H9 (cell line): ENCODE results near the gene FAF1. TPM values are rescaled to one million over a fixed set of nuclear protein-coding genes. Genes with fewer than 3 reads are reported as not detected.

ENCODE experiments used
- DNase-seq: peaks from one replicate; pipeline ENCODE4 v3.0.0-alpha.2; 2017
- H2AFZ ChIP-seq: one replicate; pipeline ENCODE4 v1.6.1; 2013; ENCODE audit warnings: mild to moderate bottlenecking, low read length, control low read depth, moderate library complexity
- H2AK5ac ChIP-seq: 2 replicates; pipeline ENCODE4 v1.6.1; 2013; ENCODE audit warnings: low read length, control low read depth, mixed read lengths; ENCODE audit not compliant: insufficient read length
- H2BK120ac ChIP-seq: one replicate; pipeline ENCODE4 v1.6.1; 2013; ENCODE audit warnings: low read depth, mild to moderate bottlenecking, low read length, control low read depth, inconsistent platforms; ENCODE audit not compliant: poor library complexity, severe bottlenecking
- H2BK12ac ChIP-seq: 2 replicates; pipeline ENCODE4 v1.6.1; 2013; ENCODE audit warnings: low read length, control low read depth, mixed read lengths, low read depth; ENCODE audit not compliant: insufficient read length
- H2BK15ac ChIP-seq: 2 replicates; pipeline ENCODE4 v1.6.1; 2013; ENCODE audit warnings: low read depth, low read length, control low read depth
- H2BK20ac ChIP-seq: one replicate; pipeline ENCODE4 v1.6.1; 2013; ENCODE audit warnings: low read depth, mild to moderate bottlenecking, low read length, control low read depth, inconsistent platforms; ENCODE audit not compliant: poor library complexity, severe bottlenecking
- H2BK5ac ChIP-seq: 2 replicates; pipeline ENCODE4 v1.6.1; 2013; ENCODE audit warnings: low read length, control low read depth, mixed read lengths; ENCODE audit not compliant: insufficient read length
- H3K14ac ChIP-seq: 2 replicates; pipeline ENCODE4 v1.6.1; 2013; ENCODE audit warnings: low read length, control low read depth; ENCODE audit not compliant: insufficient read depth
- H3K18ac ChIP-seq: 2 replicates; pipeline ENCODE4 v1.6.1; 2013; ENCODE audit warnings: low read depth, mild to moderate bottlenecking, mixed read lengths, low read length, control low read depth; ENCODE audit not compliant: insufficient read length
- H3K23ac ChIP-seq: 2 replicates; pipeline ENCODE4 v1.6.1; 2013; ENCODE audit warnings: low read length, control low read depth, mixed read lengths, low read depth; ENCODE audit not compliant: insufficient read length
- H3K23me2 ChIP-seq: 2 replicates; pipeline ENCODE4 v1.6.1; 2013; ENCODE audit warnings: low read depth, mild to moderate bottlenecking, mixed read lengths, low read length, control low read depth; ENCODE audit not compliant: insufficient read length, poor library complexity, severe bottlenecking
- H3K27ac ChIP-seq: 2 replicates; pipeline ENCODE4 v1.5.1; 2013; ENCODE audit warnings: low read length, control low read depth, mixed read lengths, low read depth; ENCODE audit not compliant: insufficient read length
- H3K27me3 ChIP-seq: 2 replicates; pipeline ENCODE4 v1.6.1; 2013; ENCODE audit warnings: low read length, control low read depth, inconsistent platforms; ENCODE audit not compliant: insufficient read depth
- H3K4ac ChIP-seq: 2 replicates; pipeline ENCODE4 v1.6.1; 2013; ENCODE audit warnings: low read depth, mild to moderate bottlenecking, control low read depth, inconsistent platforms, low read length, moderate library complexity
- H3K4me1 ChIP-seq: 2 replicates; pipeline ENCODE4 v1.6.1; 2013; ENCODE audit warnings: low read length, control low read depth, inconsistent platforms; ENCODE audit not compliant: insufficient read depth
- H3K4me2 ChIP-seq: 2 replicates; pipeline ENCODE4 v1.6.1; 2013; ENCODE audit warnings: low read length, control low read depth, mixed read lengths; ENCODE audit not compliant: insufficient read length, insufficient read depth
- H3K56ac ChIP-seq: 2 replicates; pipeline ENCODE4 v1.6.1; 2013; ENCODE audit warnings: low read depth, mild to moderate bottlenecking, mixed read lengths, low read length, control low read depth; ENCODE audit not compliant: insufficient read length
- H3K79me1 ChIP-seq: 2 replicates; pipeline ENCODE4 v1.6.1; 2013; ENCODE audit warnings: low read depth, mild to moderate bottlenecking, moderate library complexity, low read length, control low read depth, inconsistent platforms; ENCODE audit not compliant: insufficient read depth, poor library complexity, severe bottlenecking
- H3K79me2 ChIP-seq: 2 replicates; pipeline ENCODE4 v1.6.1; 2013; ENCODE audit warnings: low read length, control low read depth, inconsistent platforms; ENCODE audit not compliant: insufficient read depth
- H3K9ac ChIP-seq: 2 replicates; pipeline ENCODE4 v1.6.1; 2013; ENCODE audit warnings: low read length, control low read depth, mixed read lengths; ENCODE audit not compliant: insufficient read length; ENCODE audit errors: extremely low read depth
- H3K9me3 ChIP-seq: one replicate; pipeline ENCODE4 v1.6.1; 2013; ENCODE audit warnings: low read depth, low read length, inconsistent platforms; ENCODE audit not compliant: control insufficient read depth
- H3T11ph ChIP-seq: one replicate; pipeline ENCODE4 v1.6.1; 2013; ENCODE audit warnings: mild to moderate bottlenecking, low read length, control low read depth, inconsistent platforms
- H4K20me1 ChIP-seq: one replicate; pipeline ENCODE4 v1.6.1; 2013; ENCODE audit not compliant: control insufficient read depth, insufficient read length, insufficient read depth
- H4K5ac ChIP-seq: 2 replicates; pipeline ENCODE4 v1.6.1; 2013; ENCODE audit warnings: low read depth, mild to moderate bottlenecking, mixed read lengths, low read length, control low read depth; ENCODE audit not compliant: insufficient read length
- H4K8ac ChIP-seq: replicated peaks from 2 replicates; pipeline ENCODE4 v1.6.1; 2013; ENCODE audit warnings: low read length, control low read depth, mixed read lengths, low read depth; ENCODE audit not compliant: insufficient read length
- H4K91ac ChIP-seq: 2 replicates; pipeline ENCODE4 v1.6.1; 2013; ENCODE audit warnings: low read depth, mild to moderate bottlenecking, moderate library complexity, mixed read lengths, low read length, control low read depth; ENCODE audit not compliant: insufficient read length
- H3K27ac Mint-ChIP-seq, 3 experiments: 2 replicates in 2 of 3; 3 replicates in 1 of 3; pipeline ENCODE4 v1.8.0; 2020 to 2021; ENCODE audit warnings: mixed read lengths in 3 of 3, mild to moderate bottlenecking in 1 of 3, moderate library complexity in 1 of 3
- H3K27me3 Mint-ChIP-seq: 2 replicates; pipeline ENCODE4 v1.8.0; 2021; ENCODE audit warnings: low read depth, mild to moderate bottlenecking, moderate library complexity, mixed read lengths
- H3K36me3 Mint-ChIP-seq, 3 experiments: 2 replicates in 2 of 3; 3 replicates in 1 of 3; pipeline ENCODE4 v1.8.0; 2020 to 2021; ENCODE audit warnings: low read depth in 3 of 3, mixed read lengths in 3 of 3; ENCODE audit not compliant: insufficient read depth in 1 of 3
- H3K4me1 Mint-ChIP-seq, 2 experiments: 2 replicates each; pipeline ENCODE4 v1.8.0; 2020; ENCODE audit warnings: mixed read lengths in 2 of 2
- H3K4me3 Mint-ChIP-seq, 2 experiments: 2 replicates in 1 of 2; 3 replicates in 1 of 2; pipeline ENCODE4 v1.8.0; 2020 to 2021; ENCODE audit warnings: mild to moderate bottlenecking in 2 of 2, mixed read lengths in 2 of 2, moderate library complexity in 1 of 2
- H3K9me3 Mint-ChIP-seq, 2 experiments: 2 replicates in 1 of 2; 3 replicates in 1 of 2; pipeline ENCODE4 v1.8.0; 2020; ENCODE audit warnings: mild to moderate bottlenecking in 2 of 2, mixed read lengths in 2 of 2, moderate library complexity in 1 of 2
- CTCF ChIP-seq: fragments of 200-600 bp; sonication (generic); conservative IDR thresholded peaks from 3 replicates; pipeline ENCODE4 v1.8.0; 2021; ENCODE audit warnings: antibody characterized with exemption, mild to moderate bottlenecking
- WGBS: extraction: QIAGEN DNeasy Blood & Tissue Kit; methylation state at CpG from one replicate; pipeline ENCODE4 v1.1.7; 2013; ENCODE audit warnings: missing lambda C conversion rate, low lambda C conversion rate, mixed read lengths; ENCODE audit not compliant: insufficient read length; ENCODE audit errors: extremely low coverage; 5-methylcytosine and 5-hydroxymethylcytosine counted together
- total RNA-seq: library from RNA; stranded (reverse); gene quantifications from 2 replicates; pipeline ENCODE4 v1.2.1, GENCODE V29; 2021

FAF1 gene
- total RNA-seq, 1 experiment from 2014 or later, result 60.8 TPM

- H3K4ac ChIP-seq, result no peak overlapping the region
- H3K9me3 Mint-ChIP-seq, result peaks cover 5% of the 10 kb centered on the region in 2 experiments; a peak in 4 of 5 replicates
- H3K23me2 ChIP-seq, result peaks cover 12% of the 10 kb centered on the region
- H3K27ac Mint-ChIP-seq, result no peak overlapping the region
- DNase-seq, result peak; percentile 41
- peaks cover 94% of the 10 kb centered on the region for H3K27me3 Mint-ChIP-seq
- H3K18ac ChIP-seq, result no peak overlapping the region
- no peak overlapping the region for H2BK120ac ChIP-seq
- no peak overlapping the region for H3K23ac ChIP-seq
- no CpG with 5 or more reads among the region's 56 CpGs for WGBS
- peaks cover 76% of the 10 kb centered on the region for H3K27me3 ChIP-seq
- no peak overlapping the region for H3K14ac ChIP-seq
- peak; percentile 46 for TF ChIP-seq CTCF
- no peaks in the 10 kb centered on the region for H3K9me3 ChIP-seq
- H3K4me1 ChIP-seq, result no peaks in the 10 kb centered on the region
- H2AK5ac ChIP-seq, result no peak overlapping the region
- H2BK12ac ChIP-seq, result no peak overlapping the region
- H4K8ac ChIP-seq, result no peak overlapping the region
- peaks cover 18 to 27% of the 10 kb centered on the region in 2 experiments for H3K4me1 Mint-ChIP-seq
- no peaks in the 10 kb centered on the region for H3K79me2 ChIP-seq
- no peak overlapping the region for H2BK20ac ChIP-seq
- H4K91ac ChIP-seq, result no peak overlapping the region
- H3T11ph ChIP-seq, result no peak overlapping the region
- no peak overlapping the region for H2BK15ac ChIP-seq
- H2BK5ac ChIP-seq, result no peak overlapping the region
- no peak overlapping the region for H2AFZ ChIP-seq
- no peaks in the 10 kb centered on the region for H3K79me1 ChIP-seq
- no peaks in the 10 kb centered on the region; a peak in 1 of 7 replicates for H3K36me3 Mint-ChIP-seq
- no peak overlapping the region for H3K56ac ChIP-seq
- H3K9ac ChIP-seq, result no peak overlapping the region
- H3K4me2 ChIP-seq, result peak overlapping the region; percentile 75
- H4K5ac ChIP-seq, result no peak overlapping the region
- H3K27ac ChIP-seq, result no peak overlapping the region
- H3K4me3 Mint-ChIP-seq, result peak overlapping the region; percentile 60 to 85
- H4K20me1 ChIP-seq, result no peaks in the 10 kb centered on the region
Observed at GRCh38 chr1:50415235-50416149, 544.6 kb downstream of the FAF1 start.
